Measurements from ENCODE around the gene PXDN. TPM values are rescaled to one million over a fixed set of nuclear protein-coding genes. Genes with fewer than 3 reads are reported as not detected.

Gene PXDN
- total RNA-seq, 1 donor from 2014 or later: 35.6 TPM

DNA sequence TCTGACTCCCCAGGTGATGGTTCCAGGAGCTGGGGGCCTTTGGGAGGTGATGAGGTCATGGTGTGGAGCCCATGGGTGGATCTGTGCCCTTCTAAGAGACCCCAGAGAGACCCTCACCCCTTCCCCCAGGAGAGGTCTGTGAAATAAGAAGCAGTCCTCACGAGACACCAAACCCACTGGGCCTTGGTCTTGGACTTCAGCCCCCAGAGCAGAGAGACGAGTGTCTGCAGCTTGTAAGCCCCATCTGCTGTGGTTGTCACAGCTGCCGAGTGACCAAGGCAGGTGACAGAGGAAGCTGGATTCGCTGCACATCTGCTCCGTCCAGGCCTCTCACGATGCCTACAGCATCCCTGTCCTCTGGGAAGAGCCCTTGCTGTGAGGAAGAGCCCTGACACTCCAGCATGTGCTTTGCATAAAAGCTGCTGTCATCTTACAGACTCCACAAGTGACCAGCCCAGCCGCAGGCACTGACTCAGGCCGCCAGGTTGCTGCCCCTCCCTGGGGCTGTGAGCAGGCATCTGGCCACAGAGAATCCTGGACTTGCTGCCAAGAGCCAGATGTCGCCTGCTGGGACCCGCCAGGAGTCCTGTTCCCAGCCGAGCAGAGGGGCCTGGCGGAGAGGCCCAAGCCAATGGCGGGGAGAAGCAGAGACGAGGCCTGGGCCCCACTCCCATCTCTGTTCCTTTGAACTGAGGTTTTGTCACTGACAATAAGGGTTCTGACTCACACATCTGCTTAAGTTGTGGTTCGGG lies 150.8 kb downstream of the PXDN start:
- no peak for DNase-seq

GRCh38 chr2:1591978-1592907 lies 152.1 kb downstream of the PXDN start:
- no peak for DNase-seq

DNA sequence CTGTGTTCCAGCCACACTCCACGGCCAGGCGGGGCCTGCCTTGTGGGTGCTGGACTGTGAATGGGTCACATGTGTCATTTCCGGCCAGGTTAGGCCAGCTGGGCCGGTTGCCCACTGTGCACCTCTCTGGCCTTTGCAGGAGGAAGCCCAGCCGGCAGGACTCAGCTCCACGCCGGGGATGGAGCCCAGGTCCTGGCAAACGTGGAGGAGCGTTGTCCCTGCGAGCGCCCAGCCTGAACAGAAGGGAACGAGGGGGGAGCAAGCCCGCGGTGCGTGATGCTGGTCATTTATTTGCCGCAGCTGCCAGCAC lies 152.9 kb downstream of the PXDN start:
- DNase-seq: no peak

DNA sequence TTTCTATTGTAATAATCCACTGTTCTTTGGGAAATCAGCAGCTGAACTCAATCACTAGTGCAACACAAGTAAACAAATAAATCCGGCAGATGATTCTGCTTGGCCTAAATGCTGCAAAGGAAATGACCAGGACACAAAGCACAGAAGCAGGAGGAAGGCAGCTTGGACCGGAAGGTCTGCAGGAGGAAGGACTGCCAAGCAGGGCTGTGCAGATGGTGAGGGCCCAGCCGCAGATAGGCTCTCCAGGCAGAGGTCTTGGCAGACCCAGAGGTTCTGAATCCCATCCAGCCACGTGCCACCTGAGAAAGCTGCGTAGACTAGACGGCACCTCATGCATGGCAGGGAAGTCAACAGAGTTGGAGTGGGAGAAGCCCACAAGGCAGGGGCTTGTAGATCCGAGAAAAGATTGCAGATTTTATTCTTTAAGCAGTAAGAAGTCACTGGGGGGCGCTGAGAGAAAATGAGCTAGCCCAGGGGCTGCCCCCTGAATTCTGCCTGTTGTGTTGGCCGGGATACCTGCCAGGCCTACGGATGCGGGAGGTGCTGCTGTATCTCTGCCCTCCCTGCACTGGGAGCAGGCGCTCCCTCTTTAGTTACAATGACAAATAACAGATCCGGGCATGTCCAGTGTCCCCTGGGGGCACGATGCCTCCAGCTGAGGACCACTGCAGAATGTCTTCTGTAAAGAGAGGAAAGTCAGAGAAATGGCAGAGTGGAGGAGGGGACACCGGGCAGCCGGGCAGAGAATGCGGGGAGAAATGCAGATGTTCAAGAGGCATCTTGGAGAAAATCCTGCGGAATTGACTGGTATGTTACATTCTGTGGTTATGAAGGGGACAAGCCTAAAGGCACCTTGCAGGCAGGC lies 153.5 kb downstream of the PXDN start:
- DNase-seq: no peak

- no peak for DNase-seq
Measured at GRCh38 chr2:1588978-1589621, 155.2 kb downstream of the PXDN start.

DNA sequence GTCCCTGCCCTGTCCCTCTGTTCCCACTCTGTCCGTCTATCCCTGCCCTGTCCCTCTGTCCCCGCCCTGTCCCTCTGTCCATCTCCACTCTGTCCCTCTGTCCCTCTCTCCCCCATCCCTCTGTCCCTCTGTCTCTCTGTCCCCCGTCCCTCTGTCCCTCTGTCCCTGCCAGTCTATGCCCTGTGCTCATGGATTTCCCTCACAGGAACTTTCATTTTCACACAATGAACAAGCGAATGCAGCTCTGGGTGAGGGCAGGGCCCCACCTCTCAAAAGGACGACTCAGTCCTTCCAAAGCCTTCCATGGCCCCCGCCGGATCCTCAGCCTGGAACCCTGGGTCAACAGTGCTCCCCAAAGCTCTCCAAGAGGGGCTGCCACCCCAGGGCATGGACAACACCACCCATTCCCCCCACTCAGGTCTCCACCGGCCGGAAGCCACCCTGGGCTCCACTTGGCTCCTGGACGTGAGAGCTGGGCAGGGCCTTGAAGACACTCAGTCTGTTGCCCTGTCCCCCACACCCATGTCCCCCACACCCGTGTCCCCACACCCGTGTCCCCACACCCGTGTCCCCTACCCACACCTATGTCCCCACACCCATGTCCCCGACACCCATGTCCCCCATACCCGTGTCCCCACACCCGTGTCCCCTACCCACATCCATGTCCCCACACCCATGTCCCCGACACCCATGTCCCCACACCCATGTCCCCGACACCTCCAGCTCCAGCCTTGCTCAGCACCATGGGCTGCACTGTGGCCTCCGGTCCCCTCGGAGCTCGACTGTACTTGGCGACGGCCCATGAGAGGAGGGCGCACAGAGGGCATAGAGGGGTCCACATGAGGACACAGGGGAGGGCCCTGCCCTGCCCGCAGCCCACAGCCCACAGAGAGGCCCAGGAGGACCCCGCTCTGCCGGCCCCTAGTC lies 156.0 kb downstream of the PXDN start:
- DNase-seq: no peak

- no peak for DNase-seq
Measured at GRCh38 chr2:1586923-1587840, 157.1 kb downstream of the PXDN start.

GRCh38 chr2:1586251-1586922 lies 157.9 kb downstream of the PXDN start:
- no peak for DNase-seq

- no peak for DNase-seq
Measured at GRCh38 chr2:1585635-1586034, 158.7 kb downstream of the PXDN start.

DNA sequence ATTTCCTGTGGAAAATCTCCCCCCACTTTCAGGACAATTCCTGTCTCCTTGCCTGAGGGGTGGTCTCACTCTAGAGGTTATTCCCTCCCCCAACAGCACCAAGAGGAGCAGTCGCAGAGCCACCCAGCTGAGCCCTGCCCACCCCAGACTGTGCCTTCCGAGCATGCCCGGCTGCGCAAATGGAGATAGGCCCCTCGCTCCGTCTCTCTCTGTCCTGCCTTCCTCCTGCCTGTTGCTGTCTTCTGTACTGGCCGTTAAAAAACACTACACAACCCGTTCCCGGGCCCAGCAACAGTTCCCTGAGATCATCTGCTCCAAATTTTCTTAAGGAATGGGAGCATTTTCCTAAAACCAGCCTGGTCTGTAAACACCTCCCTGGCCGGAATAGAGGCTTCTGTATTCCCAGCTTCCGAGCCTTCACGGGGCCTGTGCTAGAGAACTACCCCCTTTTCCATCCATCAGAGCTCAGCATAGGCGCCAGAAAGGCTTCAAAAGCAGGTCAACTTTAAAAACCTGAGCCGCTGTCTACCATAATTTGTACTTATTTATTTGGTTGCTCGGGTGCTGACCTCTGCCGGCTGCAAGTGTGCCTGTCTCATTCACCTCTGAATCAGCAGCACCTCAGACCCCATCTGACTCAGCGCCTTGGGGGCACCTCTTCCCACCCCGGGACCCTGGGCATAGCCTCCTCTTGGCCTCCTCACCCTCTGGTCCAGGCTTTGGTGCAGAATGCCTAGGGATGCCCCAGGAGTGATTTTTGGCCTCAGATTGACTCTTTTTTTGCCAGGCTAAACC lies 159.4 kb downstream of the PXDN start:
- DNase-seq: no peak

DNA sequence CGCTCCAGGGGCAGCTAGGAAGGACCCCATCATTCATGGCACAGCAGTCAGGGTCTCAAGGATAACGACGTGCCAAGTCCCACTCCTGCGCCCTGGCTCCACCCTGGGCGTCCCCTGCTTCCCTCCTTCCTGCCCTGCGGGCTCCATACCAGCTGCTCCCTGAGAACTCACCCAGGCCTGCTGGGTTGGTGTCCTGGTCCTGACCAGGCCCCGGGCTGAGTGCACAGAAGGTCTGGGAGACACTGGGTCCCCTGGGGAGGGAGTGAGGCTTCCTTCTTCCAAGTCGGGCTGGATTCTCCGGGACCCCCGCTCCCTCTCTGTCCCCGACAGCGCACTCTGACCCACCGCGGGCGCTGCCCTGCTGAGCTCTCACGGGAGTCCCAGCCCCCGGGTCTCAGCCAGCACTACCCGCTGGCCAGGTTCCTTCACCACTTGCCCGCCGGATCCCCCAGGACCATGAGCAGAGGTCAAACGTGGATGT lies 160.2 kb downstream of the PXDN start:
- DNase-seq: no peak

DNA sequence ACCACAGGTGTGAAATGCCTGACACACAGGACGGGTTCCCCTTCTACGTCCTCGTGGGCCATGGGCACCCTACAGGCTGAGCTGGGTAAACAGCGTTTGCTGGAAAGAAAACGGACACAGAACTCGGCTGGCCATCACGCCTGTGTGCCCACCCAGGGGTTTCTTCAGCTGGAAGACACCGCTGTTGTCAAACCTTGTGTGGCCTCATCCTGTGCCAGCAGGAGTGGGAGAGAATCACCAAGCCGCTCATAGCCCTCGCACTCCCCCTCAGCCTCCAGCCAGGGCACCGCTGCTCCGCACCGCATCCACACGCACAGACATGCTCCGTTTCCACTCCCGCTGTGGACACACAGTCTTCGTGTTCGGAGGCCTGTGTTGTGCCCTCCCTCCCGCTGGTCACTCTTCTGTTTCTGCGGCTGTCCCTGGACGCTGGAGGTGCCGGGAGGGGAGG lies 161.4 kb downstream of the PXDN start:
- DNase-seq: no peak

- no peak for DNase-seq
Measured at GRCh38 chr2:1581965-1582625, 162.2 kb downstream of the PXDN start.
